KG1 (cell line): ENCODE measurements around the gene RAC3.

Experiments
- DNase-seq: peaks from one replicate; lab custom pipeline; 2025; lab: John Stamatoyannopoulos, UW

The RAC3 gene

DNA sequence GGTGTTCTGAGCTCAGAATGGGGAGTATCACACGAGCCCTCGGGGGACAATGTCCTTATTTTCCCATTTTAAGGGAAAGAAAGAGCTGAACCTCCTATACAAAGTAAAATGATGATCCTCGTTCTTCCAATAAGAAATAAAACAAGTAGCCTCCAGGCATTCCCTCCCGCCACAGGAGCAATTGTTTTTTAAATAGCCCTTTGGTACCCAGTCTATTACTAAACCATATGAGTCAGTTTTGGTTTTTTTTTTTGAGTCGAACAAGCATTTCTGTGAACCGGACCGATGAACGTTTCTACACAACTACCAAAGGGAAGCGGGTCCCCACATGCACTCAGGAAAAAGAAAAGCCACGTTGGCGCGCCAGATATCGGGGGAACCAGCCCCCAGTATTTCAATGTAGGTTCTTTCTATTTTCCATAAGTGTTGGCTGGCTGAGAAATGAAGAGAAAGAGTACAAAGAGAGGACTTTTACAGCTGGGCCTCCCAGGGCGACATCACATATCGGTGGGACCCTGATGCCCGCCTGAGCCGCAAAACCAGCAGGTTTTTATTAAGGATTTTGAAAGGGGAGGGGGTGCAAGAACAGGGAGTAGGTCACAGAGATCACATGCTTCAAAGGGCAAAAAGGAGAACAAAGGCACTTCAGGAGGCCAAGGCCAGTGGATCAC lies 9.8 kb downstream of the RAC3 start:
- DNase-seq: no peak

DNA sequence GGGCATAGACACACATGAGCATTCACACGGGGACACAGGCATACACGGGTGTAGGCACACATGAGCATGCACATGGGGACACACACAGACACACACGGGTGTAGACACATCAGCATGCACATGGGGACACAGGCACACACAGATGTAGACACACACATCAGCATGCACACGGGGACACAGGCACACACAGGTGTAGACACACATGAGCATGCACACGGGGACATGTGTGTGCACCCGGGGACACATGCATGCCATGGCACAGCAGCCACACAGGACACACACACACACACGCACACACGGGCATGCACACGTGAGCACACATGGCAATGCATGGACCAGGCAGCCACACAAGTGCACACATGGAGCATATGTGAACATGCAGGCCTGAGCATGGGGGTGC lies 11.2 kb downstream of the RAC3 start:
- no peak for DNase-seq

DNA sequence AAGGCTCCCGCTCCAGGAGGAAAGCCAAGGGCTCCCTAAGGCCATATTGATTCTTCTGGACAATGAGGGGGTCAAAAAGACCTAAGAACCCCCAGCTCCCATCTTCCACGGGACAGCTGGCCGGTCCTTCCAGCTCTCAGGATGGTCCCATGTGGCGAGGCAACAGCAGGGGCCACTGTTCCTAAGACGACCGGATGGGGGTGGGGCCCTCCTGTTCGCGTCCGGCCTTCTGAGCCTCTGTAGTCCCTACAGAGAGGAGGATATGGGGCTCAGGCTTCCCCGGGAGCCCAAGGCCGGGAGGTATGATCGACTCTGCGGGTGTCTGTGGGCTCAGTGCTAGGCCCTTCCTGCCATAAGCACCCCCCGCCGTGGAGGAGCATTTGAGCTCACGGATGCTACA lies 12.0 kb downstream of the RAC3 start:
- no peak for DNase-seq

DNA sequence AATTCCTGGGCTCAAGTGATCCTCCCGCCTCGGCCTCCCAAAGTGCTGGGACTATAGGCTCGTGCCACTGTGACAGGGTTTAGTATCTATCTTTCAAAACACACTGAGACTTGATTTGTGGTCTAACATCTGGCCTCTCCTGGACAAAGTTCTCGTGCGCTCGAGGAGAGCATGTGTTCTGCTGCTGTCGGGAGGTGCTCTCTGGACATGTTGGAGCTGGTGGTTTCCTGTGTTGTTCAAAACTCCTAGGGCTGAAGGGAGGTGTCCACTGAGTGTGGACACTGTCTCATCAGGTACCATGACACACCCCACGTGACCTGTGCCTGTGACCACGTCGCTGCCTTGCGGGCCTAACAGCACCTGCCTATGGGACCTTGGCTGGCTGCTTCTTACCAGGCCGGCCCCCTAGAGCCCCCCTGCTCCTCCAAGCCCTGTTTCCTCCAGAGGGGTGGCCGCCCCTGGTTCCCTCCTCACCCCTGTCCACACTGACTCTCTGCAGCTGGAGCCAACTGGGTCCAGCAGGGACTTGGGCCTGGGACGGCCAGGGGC lies 14.5 kb downstream of the RAC3 start:
- no peak for DNase-seq

DNA sequence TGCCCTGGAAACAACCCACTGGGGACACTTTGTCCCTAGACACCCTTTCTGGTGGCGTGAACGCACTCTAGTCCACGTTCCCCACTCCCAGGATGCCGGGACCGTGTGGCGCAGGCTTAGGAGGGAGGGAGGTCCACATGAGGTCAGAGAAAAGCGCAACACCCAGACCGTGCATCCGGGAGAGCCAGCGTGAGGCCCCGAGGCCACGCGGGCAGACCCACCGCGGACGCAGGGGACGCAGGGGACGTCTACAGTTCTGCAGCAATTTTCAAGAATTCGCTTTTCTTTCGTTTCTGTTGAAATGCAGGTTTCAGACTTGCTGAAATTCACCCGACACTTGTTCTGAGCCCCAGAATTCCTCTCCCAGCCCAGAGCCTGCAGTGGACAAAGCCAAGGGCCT lies 15.4 kb downstream of the RAC3 start:
- DNase-seq: no peak

DNA sequence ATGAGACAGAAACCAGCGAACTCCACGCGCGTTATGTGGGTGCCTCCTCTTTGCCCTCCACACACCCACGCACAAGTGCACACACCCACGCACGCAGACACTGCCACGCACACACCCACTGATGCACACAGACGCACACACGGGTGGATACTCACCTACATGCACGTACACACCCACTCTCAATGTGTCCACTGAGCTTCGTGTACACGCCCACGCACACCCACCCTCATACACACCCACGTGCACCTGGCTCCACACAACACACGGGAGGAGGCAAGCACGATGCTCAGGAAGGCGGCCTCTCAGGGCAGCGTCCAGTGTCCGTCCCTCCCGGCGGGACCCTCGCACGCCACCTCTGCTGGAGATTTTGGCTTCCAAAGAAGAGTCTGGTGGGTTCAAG lies 15.9 kb downstream of the RAC3 start:
- no peak for DNase-seq

DNA sequence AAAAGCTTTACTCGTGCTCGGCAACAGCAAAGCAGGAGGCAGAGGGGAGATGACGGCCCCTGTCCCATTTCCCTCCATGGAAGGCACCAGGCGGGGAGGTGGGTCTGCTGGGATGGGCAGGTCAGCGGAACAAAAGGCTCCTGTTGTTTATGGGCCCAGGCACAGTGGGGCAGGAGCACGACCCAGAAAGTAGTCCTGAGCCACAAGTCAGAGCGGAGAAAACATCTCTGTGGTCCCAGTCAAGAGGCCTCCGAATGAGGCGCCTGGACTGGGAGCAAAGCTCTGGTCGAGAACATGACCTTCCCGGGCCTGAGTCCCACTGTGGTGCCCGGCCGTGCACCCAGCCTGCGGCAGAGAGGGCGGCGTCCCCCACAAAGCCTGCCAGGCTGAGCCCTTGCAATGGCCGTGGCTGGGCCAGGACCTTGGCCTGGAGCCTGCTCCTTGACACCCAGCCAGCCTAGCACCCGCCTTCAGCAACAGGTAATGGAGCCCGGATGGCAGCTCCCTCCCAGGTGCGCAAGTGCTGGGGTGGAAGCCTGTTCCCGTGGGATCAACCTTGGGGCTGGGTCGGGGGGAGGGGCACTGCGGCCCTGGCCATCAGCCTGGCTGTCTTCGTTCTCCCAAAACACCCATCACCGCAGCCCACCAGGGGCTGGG lies 16.6 kb downstream of the RAC3 start:
- no peak for DNase-seq

DNA sequence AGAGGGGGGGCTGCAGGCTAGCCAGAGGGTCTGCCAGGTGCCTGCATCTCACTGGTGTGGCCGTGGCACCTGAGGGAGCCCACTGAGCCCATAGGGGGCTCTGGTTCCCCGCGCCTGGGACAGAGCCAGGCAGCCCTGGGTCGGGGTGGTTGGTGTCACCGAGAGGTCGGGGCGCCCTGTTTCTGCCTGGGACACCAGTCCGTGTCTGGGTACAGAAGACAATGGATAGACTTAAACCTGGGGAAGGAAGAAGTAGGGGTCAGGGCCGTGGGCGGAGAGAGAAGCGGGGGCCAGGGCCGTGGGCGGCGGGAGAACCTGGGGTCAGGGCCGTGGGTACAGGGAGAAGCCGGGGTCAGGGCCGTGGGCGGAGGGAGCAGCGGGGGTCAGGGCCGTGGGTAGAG lies 17.1 kb downstream of the RAC3 start:
- no peak for DNase-seq

DNA sequence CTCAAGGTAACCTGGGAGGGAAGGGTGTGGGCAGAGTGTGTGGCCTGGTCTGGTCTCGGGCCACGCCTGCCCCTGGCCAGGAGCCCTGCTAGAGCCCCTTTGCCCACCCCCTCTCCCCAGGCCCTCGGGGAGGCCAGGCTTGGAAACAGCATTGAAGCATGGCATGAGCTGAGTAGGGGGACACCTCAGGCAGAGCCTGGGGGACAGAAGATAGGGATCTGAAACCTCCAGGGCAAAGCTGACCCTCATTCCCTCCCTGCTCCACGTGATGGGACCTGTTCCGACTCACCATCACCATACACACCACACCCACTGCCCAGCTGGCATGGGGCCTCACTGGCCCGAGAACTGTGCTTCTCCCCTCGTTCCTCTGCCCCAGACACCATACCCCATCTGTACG lies 17.6 kb downstream of the RAC3 start:
- DNase-seq: no peak

DNA sequence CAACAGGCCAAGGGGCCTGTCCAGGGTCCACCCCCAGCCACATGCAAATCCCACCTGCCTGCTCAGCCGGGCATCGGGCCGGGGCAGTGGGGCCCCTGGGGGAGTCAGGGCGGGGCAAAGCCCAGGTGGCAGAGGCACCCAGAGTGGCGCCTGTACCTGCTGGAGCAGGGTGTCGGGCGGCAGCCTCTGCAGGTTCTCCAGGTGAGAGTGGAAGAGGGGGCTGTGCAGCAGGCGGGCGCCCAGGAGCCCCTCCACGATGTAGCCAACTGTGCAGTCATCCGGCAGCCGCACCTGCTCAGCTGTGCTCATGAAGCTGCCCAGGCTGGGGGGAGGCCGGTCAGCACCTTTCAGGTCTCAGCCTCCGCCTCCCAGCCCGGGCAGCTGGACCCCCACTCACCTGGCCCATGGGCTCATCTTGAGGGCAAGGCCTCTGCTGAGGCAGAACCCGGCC lies 18.1 kb downstream of the RAC3 start:
- DNase-seq: no peak

DNA sequence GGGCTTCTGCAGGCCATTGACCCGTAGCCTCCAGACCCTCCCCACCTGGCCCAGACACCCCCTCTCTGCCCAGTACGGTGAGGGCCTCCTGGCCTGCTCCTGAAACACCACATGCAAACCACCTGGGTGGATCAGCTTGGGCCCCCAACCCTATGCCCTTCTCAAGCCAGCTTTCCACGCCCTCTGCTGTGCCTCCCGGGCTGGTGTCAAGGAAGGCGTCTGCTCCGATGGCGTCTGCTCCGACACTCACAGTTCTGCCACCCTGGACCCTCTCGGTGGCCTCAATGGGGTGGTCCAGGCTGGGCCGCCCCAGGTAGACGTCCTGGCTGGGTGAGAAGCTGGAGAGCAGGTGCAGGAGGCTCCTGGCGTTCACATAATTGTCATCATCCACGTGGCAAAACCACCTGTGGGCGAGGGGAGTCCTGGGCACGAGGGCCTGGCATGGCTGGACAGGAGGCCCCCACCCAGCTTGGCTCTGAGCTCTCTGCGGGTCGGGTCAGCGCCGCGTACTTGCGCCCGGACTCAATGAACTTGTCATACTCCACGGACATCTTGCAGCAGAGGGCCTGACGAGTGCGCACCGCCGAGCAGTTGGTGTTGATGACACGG lies 18.8 kb downstream of the RAC3 start:
- DNase-seq: no peak

DNA sequence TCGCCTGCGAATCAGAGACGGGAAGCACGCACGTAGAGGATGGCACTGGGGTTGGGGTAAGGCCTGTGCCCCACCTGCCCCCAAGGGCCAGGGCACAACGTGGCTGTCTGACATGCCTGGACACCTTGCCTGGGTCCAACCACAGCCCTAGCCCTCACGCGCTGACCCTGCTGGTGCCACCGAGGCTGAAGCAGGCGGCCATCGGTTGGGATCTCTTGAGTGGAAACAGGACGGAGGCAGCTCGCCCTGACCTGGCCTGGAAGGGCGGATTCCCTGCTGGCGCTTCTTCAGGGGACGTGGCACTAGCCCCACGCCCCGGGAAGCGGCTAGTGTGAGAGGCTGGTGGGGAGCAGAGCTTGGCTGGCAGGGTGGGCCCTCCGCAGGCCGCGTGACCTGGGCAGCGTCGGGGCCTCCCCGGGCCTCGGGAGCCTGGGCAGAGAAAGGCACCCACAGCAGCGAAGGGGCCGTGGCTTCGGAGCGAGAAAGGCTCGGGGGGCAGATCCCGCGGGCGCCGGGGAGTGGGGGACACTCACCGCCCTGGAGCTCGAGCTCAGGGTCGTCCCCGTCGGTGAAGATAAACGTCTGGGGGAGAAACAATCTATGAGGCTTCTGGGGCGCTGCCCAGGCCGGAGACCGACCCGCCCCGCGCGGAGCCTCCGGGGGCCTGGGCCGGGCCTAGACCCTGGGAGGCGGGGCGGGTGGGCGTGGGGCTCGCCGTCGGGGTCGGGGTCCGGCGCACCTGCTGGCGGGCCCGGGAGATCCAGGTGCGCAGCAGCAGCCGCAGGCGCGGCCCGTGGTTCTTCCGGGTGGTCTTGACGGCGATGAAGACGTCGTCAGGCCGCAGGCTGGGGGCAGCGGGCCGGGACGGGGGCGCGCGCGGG lies 19.5 kb downstream of the RAC3 start:
- DNase-seq: no peak

DNA sequence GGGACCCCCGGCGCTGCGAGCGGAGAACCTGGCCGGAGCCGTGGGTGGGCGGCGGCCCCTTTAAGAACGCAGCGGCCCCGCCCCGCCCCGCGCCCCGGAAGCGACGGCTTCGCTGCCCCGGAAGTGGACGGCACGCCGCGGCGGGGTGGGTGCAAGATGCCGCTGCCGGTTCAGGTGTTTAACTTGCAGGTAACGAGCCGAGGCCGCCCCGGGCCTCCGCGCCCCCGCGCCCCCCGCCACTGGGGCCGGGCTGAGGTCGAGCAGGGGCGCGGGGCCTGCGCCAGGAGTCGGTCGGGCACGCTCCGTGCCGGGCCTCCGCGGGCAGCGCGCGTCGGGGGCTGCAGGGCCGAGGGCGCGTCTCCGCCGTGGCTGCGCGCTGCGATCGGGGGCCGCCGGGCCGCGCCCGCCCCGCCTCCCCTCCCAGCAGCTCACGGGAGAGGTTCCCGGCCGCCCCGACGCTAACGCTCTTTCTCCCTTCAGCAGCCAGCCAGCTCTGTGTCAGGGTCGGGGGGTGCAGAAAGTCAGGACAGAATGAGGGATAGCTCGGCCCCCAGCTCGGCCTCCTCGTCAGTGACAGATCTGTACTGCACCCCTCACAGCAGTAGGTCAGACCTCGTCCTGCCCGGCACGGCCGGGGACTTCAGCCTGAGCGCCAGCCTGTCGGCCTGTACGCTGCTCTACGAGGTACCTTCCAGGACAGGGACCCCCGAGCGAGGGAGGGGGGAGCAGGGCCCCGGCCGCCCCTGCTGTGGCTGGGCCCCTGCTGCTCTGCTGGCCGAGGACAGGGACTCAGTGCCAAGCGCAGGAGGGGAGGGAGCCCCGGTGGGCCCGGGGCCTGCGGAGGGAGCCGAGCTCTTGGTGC lies 20.5 kb downstream of the RAC3 start, which contains the start of the genes GPS1 and RFNG:
TSS of gene GPS1 (plus strand) at position 123 of the 862 bp plus-strand sequence. CDS start at position 157, 34 bp downstream.
TSS of gene RFNG (minus strand) at position 36 of the 862 bp plus-strand sequence. CDS start 45 bp downstream, outside the sequence.
- peak; percentile 33 for DNase-seq

DNA sequence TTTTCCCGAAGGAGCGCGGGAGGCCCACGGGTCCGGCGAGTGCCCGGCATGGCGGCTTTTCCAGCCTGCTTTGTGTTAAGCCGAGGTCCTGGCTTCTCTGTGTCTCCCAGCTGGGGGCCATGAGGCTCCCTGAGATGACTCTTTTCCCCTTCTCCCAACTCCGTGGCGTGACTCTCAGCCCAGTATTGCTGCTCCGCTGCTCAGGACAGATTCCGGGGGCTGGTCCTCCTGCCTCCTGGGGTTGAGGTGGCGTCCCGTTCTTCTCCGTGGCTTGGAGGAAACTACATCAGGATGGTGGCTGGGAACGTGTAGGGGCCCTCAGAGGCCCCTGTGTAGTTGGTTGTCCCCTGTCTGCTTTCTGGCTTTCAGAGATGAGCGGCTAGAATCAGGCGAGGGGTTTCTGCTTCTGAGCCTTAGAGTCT lies 21.2 kb downstream of the RAC3 start:
- DNase-seq: no peak

DNA sequence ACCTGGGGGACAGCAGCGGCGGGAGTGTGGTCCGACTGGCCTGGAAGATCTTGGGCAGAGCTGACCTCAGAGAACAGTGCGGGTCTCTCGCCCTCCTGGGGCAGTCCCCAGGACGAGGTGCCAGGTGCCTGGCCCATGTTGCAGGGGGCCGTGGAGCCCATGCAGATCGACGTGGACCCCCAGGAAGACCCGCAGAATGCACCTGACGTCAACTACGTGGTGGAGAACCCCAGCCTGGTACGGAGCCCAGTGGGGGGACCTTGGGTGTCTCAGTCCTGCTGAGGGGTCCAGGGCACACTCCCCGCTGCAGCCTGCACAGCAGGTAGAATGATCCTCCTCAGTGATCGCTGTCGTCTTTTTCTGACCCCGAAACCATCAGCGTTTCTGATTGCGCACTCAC lies 21.7 kb downstream of the RAC3 start:
- DNase-seq: no peak

DNA sequence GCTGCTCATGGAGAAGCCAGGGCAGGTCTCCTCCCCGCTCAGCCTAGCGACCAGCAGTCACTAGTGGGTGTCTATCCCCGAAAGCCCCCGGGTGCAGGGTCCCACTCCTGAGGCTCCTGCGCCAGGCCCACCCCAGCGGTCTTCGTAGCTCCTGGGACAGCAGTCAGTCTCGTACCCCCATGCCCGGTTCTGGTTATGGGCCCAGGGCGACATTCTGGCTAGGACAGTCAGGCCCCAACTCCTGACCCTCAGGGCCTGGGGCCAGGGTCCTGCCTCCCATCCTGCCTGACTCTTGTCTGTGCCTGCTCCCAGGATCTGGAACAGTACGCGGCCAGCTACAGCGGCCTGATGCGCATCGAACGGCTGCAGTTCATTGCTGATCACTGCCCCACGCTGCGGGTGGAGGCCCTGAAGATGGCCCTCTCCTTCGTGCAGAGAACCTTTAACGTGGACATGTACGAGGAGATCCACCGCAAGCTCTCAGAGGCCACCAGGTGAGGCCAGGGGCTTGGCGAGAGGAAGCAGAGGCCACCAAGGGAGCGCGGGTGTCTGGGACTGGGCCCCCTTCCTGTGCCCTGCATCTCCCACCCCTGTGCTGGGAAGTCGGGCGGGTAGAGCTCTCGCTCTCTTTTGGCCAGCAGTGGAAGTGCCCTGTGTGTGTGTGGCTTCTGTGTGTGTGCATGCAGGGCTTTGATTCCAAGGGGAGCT lies 22.2 kb downstream of the RAC3 start:
- DNase-seq: no peak

DNA sequence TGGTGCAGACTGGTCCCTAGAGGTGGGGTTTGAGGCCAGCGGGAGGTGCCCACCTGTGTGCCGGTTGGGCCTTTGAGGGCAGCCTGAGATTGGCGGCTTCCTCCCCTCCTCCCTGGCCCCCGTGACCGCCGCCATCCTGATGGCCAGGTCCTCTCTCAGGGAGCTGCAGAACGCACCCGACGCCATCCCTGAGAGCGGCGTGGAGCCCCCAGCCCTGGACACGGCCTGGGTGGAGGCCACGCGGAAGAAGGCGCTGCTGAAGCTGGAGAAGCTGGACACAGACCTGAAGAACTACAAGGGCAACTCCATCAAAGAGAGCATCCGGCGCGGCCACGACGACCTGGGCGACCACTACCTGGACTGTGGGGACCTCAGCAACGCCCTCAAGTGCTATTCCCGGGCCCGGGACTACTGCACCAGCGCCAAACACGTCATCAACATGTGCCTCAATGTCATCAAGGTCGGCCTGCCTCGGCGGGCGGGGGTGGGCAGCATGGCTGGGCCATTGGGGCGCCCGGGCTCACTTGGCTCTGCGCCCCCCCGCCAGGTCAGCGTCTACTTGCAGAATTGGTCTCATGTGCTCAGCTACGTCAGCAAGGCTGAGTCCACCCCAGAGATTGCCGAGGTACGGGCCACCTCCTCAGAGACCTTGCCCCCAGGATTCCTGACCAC lies 23.0 kb downstream of the RAC3 start:
- DNase-seq: no peak

DNA sequence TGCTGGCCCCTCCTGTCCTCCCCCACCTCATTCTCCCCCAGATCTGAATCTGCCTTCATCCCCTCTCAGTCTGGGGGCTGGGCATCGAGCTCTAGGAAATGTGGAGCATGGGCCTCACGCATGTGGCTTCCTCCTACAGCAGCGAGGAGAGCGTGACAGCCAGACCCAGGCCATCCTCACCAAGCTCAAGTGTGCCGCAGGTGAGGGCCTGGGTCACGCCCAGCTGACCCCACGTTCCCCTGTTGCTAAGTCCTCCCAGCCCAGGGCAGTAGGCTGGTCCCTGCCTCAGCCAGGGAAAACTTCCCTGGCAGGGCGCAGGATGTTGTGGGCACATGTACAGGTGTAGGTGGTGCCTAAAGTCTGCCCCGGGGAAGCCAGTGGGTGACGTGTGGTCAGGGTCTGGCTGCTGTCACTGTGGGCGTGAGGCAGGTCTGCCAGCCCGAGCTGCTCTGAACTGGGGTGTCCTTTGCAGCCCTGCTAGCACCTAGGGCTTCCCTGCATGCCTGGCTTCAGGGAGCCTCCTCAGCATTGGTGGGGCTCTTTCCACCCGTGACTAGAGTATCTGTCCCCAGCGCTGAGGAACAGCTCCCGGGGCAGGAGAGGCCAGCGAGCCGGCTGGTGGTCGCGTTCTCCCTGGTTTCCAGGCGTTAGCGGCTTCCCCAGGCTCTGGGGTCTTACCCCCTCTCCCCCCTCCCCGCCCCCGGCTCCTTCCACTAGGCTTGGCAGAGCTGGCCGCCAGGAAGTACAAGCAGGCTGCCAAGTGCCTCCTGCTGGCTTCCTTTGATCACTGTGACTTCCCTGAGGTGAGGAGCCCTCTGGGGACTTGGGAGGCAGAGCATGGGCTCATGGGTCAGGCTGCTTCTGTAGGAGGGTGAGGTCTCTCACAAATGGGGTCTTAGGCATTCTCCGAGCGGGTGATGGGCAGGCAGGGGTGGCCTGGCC lies 23.8 kb downstream of the RAC3 start:
- no peak for DNase-seq
